GM18519 (cell line): ENCODE data around the gene RBP4.

Source experiments
- ATAC-seq: cut with Tn5 transposase; IDR thresholded peaks from one replicate; pipeline ENCODE4 v1.9.1; 2021; ENCODE audit warnings: mild to moderate bottlenecking, moderate library complexity; ENCODE audit not compliant: unreplicated experiment, low FRiP score

Gene RBP4

GRCh38 chr10:93601146-93601773 is at the start of gene RBP4:
Gene RBP4, minus strand, starts transcription at chr10:93601235. Its CDS starts 207 bp downstream, at chr10:93601028.
- no peak for ATAC-seq

DNA sequence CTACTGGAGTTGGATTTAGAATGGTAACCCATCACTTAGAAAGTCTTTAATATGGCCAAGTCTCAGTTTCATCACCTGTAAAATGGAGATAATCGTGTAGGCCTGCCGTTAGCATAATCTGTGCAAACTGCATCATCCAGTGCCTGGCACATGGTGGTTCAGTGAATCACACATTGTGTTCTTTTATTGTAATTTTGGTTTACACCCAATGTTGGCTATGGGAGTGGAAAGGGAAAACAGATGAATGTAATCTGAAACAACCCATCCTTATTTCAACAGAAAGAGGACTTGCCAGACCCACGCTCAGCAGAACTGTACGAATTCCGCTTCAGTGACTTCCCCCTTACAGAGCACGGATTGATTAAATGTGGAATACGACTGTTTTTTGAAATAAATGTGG is 38.8 kb upstream of the RBP4 start:
- no peak for ATAC-seq

DNA sequence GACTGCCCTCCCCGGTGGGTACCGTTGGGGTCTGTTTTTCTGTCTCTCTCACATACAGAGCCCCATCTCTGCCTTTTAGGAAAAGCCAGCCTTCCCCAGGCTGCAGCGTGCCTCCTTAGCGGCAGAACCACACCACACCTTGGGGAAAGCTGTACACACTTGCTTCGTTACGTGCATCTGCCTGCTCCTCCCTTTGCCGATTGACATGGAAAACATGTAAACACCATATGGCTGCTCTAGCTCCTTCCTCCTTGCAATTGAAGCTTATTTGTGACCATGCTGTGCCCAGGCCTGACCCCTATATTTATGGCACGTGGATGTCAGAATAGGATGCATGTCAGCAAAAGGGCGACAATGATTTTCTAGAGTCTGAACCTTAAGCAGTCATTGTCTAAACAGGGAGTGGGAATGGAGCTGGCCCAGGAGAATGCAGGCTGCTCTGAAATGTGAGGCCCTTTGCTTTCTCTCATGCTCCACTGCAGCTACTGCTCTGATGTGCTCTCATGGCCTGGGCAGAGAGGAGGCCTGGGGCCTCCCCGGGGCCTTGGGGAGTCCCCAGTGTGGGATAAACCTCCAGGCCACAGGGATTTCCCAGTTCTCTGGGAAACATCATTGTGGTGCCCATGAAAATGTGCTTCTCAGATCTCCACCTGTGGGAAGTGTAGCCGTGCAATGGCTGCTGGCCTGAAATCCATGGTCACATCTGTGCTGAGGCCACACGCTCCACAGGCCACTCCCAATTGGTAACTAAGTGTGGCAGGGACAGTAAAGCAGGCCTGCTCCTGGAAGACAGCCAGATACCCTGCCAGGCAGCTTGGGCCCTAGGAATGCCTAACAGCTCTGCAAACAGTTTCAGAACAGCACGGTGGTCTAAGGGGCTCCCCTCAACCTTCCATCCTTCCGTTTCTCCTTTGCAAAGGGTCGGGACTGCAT is 29.9 kb upstream of the RBP4 start:
- ATAC-seq = no peak

DNA sequence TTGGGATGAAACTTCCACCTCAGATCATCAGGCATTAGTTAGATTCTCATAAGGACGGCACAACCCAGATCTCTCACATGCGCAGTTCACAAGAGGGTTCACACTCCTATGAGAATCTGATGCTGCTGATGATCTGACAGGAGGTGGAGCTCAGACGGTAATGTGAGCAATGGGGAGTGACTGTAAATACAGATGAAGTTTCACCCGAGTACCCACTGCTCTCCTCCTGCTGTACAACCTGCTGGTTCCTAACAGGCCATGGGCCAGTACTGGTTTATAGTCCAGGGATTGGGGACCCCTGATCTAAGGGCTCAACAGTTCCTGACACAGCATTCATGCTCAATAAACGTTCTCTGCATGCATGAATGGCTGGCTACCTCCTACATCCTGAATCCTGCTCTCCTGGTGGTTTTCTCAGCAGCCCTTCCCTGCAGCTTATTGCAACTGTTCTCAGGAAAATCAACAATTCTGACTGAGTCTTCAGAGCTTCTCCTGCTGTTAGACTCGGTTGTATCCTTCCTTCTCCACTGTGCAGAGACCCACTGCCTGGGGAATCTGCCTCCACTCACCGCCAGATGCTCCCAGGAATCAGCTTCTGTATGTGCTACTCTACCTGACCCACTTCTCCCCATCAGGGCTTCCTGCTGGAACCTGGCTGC is 28.7 kb upstream of the RBP4 start:
- ATAC-seq = no peak

DNA sequence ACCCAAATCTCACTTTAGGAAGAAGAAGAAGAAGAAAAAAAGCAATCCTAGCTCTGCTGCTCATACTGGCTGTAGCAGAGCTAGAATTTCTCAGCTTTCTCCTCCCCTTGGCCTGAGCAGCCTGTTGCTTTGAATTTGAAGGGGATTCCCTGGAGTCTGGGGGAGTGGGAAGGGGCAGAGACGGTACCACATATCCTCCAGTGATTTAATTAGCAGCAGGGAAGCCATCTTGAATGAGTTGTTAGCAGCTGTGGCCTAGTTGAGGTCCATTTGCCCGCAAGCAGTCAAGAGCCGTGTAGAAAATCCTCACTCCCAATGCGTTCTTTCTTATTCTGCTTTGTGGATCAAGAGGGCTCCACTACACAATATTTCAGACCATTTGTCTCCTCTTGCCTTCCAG is 27.8 kb upstream of the RBP4 start:
- ATAC-seq = no peak

GRCh38 chr10:93622942-93623341 is 21.9 kb upstream of the RBP4 start:
- ATAC-seq = no peak

GRCh38 chr10:93620925-93621324 is 19.9 kb upstream of the RBP4 start:
- no peak for ATAC-seq

GRCh38 chr10:93615576-93616235 is 14.7 kb upstream of the RBP4 start:
- ATAC-seq = no peak

- no peak for ATAC-seq
Observed at GRCh38 chr10:93614101-93614825, 13.2 kb upstream of the RBP4 start.

GRCh38 chr10:93613126-93613525 is 12.1 kb upstream of the RBP4 start:
- ATAC-seq = no peak

DNA sequence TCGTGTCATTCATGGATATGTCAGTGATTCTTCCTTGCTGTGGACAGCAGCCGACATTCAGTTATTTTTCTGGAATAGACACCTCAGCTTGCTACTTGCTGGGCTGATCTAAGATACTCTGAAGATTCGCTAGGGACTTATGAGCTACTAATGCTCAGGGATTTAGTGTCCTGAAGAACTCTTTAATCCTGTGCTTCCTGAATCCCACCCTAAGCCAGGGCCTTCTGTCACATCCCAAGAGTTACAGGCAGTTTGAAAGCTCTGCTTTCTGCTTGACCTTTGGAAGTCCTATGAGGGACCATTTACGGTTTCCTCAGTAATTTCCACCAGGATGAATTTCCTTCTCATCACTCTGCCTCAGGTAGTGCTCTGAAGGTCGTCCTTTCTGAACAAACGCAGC is 11.3 kb upstream of the RBP4 start, which contains the start of gene PDE6C:
PDE6C (plus strand) TSS at position 227 of the 400 bp plus-strand sequence. CDS start 189 bp downstream, outside the sequence.
- no peak for ATAC-seq

- ATAC-seq = no peak
Observed at GRCh38 chr10:93608421-93608820, 7.4 kb upstream of the RBP4 start.

- no peak for ATAC-seq
Observed at GRCh38 chr10:93604146-93604545, 3.1 kb upstream of the RBP4 start.

- no peak for ATAC-seq
Observed at GRCh38 chr10:93603023-93603422, 2.0 kb upstream of the RBP4 start.

DNA sequence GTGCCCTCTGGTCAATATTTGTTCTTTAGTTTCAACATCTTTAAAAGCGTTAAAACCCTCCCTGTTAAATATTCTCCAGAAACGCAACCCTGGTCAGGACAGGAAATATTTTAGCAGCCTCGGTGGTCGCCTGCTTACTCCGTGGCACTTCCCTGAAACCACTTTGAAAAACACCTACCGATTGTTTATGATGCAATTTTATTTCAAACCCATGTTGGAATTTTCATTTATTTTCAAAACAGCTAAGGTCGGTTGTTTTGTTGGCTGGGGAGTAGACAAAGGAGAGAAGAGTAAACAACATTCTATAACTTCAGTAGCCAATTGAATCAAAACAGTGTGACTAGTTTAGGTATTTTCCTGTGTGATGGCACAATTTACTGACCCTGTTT is 733 bp upstream of the RBP4 start:
- ATAC-seq = no peak

DNA sequence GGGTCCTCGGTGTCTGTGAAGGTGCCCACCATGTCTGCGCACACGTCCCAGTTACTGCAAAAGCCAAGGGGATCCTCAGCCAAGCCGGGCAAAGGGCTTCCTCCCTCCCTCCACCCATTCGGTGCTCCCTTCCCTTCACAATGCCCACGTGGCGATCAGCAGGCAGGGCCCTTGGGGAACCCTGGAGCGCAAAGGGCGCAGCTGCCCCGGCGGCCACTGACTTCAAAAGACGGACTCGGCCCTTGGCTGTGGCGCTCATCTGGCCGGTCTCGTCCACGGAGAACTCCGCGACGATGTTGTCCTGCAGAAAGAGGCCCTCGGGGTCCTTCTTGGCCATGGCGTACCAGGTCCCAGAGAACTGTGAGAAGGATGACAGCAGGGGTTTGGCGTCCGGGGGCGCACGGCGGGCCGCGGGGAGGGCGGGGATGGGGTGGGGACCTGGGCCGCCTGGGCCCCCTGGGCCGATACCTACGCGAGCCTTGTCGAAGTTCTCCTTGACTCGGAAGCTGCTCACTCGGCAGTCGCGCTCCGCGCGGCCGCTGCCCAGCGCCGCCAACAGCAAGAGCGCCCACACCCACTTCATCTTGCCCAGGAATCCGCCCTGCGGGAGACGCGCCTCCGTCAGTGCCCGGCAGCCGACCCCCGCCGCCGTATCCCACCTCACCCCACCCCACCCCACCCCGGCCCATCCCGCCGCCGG is 439 bp downstream of the RBP4 start:
- ATAC-seq = no peak

DNA sequence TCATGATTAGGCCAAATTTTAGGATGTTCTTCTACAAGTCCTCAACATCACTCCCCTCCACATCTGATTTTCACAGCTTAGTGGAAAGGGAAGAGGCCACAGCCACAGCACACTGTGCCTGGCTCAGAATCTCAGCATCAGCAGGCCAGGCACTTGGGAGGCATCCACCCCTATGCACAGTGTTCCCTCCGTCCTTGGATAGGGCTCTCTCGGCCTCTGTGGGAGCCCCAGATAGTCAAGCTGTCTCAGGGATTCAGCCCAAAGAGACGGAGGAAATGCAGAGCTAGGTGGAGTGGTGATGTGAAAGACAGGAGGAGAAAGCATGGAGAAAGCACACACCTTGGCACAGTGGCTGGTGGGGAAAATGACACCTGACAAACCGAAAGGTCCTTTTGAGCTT is 1.3 kb downstream of the RBP4 start:
- no peak for ATAC-seq

GRCh38 chr10:93599335-93599734 is 1.7 kb downstream of the RBP4 start:
- ATAC-seq = no peak

DNA sequence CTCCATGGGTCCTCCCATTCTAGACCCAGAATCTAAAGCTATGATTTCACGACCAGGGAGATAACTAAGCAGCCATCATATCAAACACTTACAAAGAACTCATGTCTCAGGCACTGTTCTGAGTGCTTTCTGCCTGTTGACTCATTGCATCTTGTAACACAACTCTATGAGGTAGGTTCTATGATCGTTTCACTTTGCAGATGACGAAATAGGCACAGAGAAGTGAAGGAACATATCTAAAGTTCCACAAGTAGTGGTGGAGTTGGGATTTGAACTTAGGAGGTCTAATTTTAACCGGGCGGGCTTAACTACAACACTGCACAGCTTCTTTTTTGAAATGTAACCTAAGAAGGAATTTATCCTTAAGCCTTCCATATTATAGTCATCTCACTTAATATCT is 2.9 kb downstream of the RBP4 start:
- no peak for ATAC-seq
